Measurements from ENCODE around the gene PTPN13.

The PTPN13 gene

DNA sequence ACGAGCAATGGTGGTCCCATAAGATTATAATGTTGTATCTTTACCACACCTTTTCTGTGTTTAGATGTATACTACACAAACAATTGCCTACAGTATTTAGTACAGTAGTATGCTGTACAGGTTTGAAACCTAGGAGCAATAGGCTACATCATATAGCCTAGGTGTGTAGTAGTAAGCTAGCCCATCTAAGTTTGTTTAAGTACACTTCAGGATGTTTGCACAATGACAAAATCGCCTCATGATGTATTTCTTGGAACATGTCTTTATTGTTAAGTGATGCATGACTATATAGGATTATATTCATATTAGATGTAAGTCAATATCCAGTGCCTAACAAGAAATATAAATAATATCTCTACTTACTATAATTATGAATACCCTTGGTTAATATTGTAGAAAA lies 150.5 kb downstream of the PTPN13 start:
- no peak for DNase-seq (ENCODE audit: extremely low read depth, low read depth)
- TF ChIP-seq, protein P1, sequence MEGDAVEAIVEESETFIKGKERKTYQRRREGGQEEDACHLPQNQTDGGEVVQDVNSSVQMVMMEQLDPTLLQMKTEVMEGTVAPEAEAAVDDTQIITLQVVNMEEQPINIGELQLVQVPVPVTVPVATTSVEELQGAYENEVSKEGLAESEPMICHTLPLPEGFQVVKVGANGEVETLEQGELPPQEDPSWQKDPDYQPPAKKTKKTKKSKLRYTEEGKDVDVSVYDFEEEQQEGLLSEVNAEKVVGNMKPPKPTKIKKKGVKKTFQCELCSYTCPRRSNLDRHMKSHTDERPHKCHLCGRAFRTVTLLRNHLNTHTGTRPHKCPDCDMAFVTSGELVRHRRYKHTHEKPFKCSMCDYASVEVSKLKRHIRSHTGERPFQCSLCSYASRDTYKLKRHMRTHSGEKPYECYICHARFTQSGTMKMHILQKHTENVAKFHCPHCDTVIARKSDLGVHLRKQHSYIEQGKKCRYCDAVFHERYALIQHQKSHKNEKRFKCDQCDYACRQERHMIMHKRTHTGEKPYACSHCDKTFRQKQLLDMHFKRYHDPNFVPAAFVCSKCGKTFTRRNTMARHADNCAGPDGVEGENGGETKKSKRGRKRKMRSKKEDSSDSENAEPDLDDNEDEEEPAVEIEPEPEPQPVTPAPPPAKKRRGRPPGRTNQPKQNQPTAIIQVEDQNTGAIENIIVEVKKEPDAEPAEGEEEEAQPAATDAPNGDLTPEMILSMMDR (IDR thresholded peaks at IDR 0.05; ENCODE audit: low read depth, low read length, missing control alignments), result no peak
- H3K4me3 ChIP-seq (replicated peaks; ENCODE audit: low read depth, low read length), result no peak overlapping the region

DNA sequence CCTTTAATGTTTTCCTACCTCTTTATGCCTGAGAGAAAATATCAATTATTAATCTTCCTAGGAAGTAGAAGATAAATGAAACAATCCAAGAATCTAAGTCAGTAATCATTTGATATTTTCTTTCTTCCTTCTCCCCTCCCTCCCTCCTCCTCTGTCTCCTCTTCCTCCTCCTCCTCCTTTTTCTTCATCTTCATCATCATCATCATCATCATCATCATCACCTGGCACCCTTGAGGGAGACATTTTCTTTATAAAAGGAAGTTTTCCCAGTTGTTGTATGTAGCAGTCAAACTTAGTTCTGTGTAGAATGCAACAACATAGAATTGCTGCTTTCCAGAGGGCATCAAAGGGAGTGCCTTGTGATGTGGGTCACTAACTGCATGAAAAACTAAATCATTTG lies 155.0 kb downstream of the PTPN13 start:
- H3K4me3 ChIP-seq (replicated peaks; ENCODE audit: low read depth, low read length), result no peak overlapping the region
- no peak for DNase-seq (ENCODE audit: extremely low read depth, low read depth)
- TF ChIP-seq, protein P1 (IDR thresholded peaks at IDR 0.05; ENCODE audit: low read depth, low read length, missing control alignments), result no peak

DNA sequence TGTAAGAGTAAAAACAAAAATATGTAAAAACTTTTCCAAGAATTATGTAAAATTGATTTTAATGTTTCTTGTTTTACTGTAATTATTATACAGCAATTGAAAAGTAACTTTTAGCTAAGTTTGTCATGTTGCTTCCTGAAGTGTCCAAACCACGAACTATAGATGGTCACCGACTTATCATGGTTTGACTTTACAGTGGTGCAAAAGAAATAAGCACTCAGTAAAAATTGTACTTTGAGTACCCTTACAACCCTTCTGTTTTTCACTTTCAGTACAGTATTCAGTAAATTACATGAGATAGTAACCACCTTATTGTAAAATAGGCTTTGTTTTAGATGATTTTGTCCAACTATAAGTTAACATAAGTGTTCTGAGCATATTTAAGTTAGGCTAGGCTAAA lies 161.3 kb downstream of the PTPN13 start:
- DNase-seq (ENCODE audit: extremely low read depth, low read depth), result no peak
- TF ChIP-seq, protein P1 (IDR thresholded peaks at IDR 0.05; ENCODE audit: low read depth, low read length, missing control alignments), result no peak
- H3K4me3 ChIP-seq (replicated peaks; ENCODE audit: low read depth, low read length), result no peak overlapping the region

DNA sequence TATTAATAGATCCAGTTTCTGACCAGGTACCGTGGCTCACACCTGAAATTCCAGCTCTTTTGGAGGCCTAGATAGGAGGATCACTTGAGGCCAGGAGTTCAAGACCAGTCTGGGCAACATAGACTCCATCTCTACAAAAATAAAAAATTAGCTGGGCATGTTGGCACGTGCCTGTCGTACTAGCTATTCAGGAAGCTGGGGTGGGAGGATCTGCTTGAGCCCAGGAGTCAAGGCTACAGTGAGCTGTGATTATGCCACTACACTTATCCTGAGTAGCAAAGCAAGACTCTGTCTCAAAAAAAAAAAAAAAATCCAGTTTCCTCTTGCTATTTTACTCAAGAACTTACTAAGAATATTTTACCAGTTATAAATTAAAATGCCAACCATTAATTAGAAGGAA lies 163.4 kb downstream of the PTPN13 start:
- TF ChIP-seq, protein P1 (IDR thresholded peaks at IDR 0.05; ENCODE audit: low read depth, low read length, missing control alignments), result no peak
- H3K4me3 ChIP-seq (replicated peaks; ENCODE audit: low read depth, low read length), result no peak overlapping the region
- no peak for DNase-seq (ENCODE audit: extremely low read depth, low read depth)

DNA sequence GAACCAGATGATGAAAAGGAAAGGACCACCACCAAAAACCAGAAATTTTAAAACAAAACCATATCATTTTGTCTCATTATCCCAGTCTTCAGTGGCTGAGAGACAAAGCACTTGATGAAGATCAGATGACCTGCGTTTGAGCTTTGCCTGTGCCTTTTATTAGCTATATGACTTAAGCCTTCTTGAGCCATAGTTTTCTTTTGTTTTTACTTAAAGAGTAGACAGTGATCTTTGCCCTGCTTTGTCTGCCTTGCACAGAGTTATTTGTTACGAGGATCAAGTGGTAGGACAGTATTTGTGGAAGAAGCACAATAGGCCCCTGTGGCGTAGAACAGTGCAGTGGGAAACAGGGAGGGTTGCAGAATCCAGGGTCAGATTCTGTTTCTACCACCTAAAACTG lies 165.2 kb downstream of the PTPN13 start:
- no peak for DNase-seq (ENCODE audit: extremely low read depth, low read depth)
- H3K4me3 ChIP-seq (replicated peaks; ENCODE audit: low read depth, low read length), result no peak overlapping the region
- TF ChIP-seq, protein P1 (IDR thresholded peaks at IDR 0.05; ENCODE audit: low read depth, low read length, missing control alignments), result no peak

DNA sequence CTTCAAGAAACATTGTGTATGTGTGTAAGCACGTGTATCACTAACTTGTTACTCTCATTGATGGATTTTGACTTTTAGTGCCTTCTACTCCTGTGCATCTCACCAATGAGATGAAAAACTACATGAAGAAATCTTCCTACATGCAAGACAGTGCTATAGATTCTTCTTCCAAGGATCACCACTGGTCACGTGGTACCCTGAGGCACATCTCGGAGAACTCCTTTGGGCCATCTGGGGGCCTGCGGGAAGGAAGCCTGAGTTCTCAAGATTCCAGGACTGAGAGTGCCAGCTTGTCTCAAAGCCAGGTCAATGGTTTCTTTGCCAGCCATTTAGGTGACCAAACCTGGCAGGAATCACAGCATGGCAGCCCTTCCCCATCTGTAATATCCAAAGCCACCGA lies 168.5 kb downstream of the PTPN13 start:
- DNase-seq (ENCODE audit: extremely low read depth, low read depth), result no peak
- H3K4me3 ChIP-seq (replicated peaks; ENCODE audit: low read depth, low read length), result no peak overlapping the region
- TF ChIP-seq, protein P1 (IDR thresholded peaks at IDR 0.05; ENCODE audit: low read depth, low read length, missing control alignments), result no peak

DNA sequence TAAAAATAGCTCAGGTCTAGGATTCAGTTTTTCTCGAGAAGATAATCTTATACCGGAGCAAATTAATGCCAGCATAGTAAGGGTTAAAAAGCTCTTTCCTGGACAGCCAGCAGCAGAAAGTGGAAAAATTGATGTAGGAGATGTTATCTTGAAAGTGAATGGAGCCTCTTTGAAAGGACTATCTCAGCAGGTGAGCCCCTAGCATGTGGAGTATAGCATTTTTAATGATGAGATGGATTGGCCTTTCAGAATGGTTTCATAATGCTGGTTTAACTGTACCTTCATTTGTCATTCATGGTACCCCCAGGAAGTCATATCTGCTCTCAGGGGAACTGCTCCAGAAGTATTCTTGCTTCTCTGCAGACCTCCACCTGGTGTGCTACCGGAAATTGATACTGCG lies 175.7 kb downstream of the PTPN13 start:
- no peak for DNase-seq (ENCODE audit: extremely low read depth, low read depth)
- H3K4me3 ChIP-seq (replicated peaks; ENCODE audit: low read depth, low read length), result no peak overlapping the region
- TF ChIP-seq, protein P1 (IDR thresholded peaks at IDR 0.05; ENCODE audit: low read depth, low read length, missing control alignments), result no peak
